ENCODE measurements around the gene CELA2A.
"Not testable (repeated sequence)": the region's sequence is repeated elsewhere in the genome, so short reads cannot be mapped to it uniquely, and the experiment has no call there.

Gene CELA2A

GRCh38 chr1:15491010-15491409 lies 34.5 kb downstream of the CELA2A start:
- not testable (repeated sequence) for H3K4me1 ChIP-seq (ENCODE audit: control insufficient read depth in 1 of 2, insufficient read depth in 2 of 2, low read length in 2 of 2); H3K27me3 ChIP-seq (ENCODE audit: control insufficient read depth in 1 of 2, insufficient read depth in 2 of 2, low read length in 2 of 2); H3K9me3 ChIP-seq (ENCODE audit: control insufficient read depth in 1 of 2, low read length in 2 of 2); H3K27ac ChIP-seq (ENCODE audit: low read depth, low read length); H3K4me3 ChIP-seq (ENCODE audit: low read depth in 1 of 2, low read length in 2 of 2); H3K9ac ChIP-seq (ENCODE audit: low read depth in 1 of 2, low read length in 2 of 2)
- peaks cover 0 to 28% of the 10 kb centered on the region in 2 donors for H3K36me3 ChIP-seq (ENCODE audit: control insufficient read depth in 1 of 2, insufficient read depth in 2 of 2, low read length in 2 of 2)

DNA sequence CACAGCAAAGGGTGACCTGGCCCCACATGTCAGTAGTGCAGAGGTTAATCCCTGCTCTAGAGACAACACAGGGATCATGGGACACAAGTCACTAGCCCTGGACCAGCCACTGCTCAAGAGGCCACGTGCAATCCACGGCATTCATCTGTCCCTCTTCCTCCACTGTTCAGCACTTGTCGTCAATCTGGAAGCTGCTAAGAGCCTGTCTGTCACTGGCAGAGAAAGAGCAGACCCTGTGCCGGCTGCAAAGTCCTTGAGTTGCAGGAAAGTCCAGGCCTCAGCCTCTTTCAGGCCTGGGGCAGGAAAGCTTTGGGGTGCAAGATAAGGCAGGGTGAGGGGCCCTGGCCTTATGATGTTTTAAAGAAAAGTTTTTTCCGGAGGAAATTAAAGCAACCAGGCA lies 36.1 kb downstream of the CELA2A start:
- H3K9me3 ChIP-seq (ENCODE audit: control insufficient read depth in 1 of 2, low read length in 2 of 2), result no peaks in the 10 kb centered on the region
- no peak overlapping the region for H3K9ac ChIP-seq (ENCODE audit: low read depth in 1 of 2, low read length in 2 of 2)
- peaks cover 0 to 28% of the 10 kb centered on the region in 2 donors for H3K36me3 ChIP-seq (ENCODE audit: control insufficient read depth in 1 of 2, insufficient read depth in 2 of 2, low read length in 2 of 2)
- H3K4me1 ChIP-seq (ENCODE audit: control insufficient read depth in 1 of 2, insufficient read depth in 2 of 2, low read length in 2 of 2), result no peaks in the 10 kb centered on the region
- no peak overlapping the region for H3K27ac ChIP-seq (ENCODE audit: low read depth, low read length)
- H3K4me3 ChIP-seq (ENCODE audit: low read depth in 1 of 2, low read length in 2 of 2), result no peak overlapping the region
- no peaks in the 10 kb centered on the region for H3K27me3 ChIP-seq (ENCODE audit: control insufficient read depth in 1 of 2, insufficient read depth in 2 of 2, low read length in 2 of 2)

- Histone ChIP-seq H3K27me3 (ENCODE audit: control insufficient read depth in 1 of 2, insufficient read depth in 2 of 2, low read length in 2 of 2) (no peaks in the 10 kb centered on the region), H3K9me3 (ENCODE audit: control insufficient read depth in 1 of 2, low read length in 2 of 2) (no peaks in the 10 kb centered on the region), H3K4me3 (ENCODE audit: low read depth in 1 of 2, low read length in 2 of 2) (no peak overlapping the region), H3K36me3 (ENCODE audit: control insufficient read depth in 1 of 2, insufficient read depth in 2 of 2, low read length in 2 of 2) (peaks cover 0 to 28% of the 10 kb centered on the region in 2 donors), H3K27ac (ENCODE audit: low read depth, low read length) (no peak overlapping the region), H3K9ac (ENCODE audit: low read depth in 1 of 2, low read length in 2 of 2) (no peak overlapping the region), H3K4me1 (ENCODE audit: control insufficient read depth in 1 of 2, insufficient read depth in 2 of 2, low read length in 2 of 2) (no peaks in the 10 kb centered on the region)
These were observed 37.4 kb downstream of the CELA2A start for GRCh38 chr1:15493869-15494390.

- peaks cover 6 to 20% of the 10 kb centered on the region in 2 donors for H3K36me3 ChIP-seq (ENCODE audit: control insufficient read depth in 1 of 2, insufficient read depth in 2 of 2, low read length in 2 of 2)
- no peak overlapping the region for H3K27ac ChIP-seq (ENCODE audit: low read depth, low read length)
- no peak overlapping the region for H3K9ac ChIP-seq (ENCODE audit: low read depth in 1 of 2, low read length in 2 of 2)
- H3K4me3 ChIP-seq (ENCODE audit: low read depth in 1 of 2, low read length in 2 of 2), result no peak overlapping the region
- H3K9me3 ChIP-seq (ENCODE audit: control insufficient read depth in 1 of 2, low read length in 2 of 2), result no peaks in the 10 kb centered on the region
- no peaks in the 10 kb centered on the region for H3K4me1 ChIP-seq (ENCODE audit: control insufficient read depth in 1 of 2, insufficient read depth in 2 of 2, low read length in 2 of 2)
- H3K27me3 ChIP-seq (ENCODE audit: control insufficient read depth in 1 of 2, insufficient read depth in 2 of 2, low read length in 2 of 2), result no peaks in the 10 kb centered on the region
These were observed 43.9 kb downstream of the CELA2A start for GRCh38 chr1:15500184-15501178.

- Histone ChIP-seq H3K36me3 (ENCODE audit: control insufficient read depth in 1 of 2, insufficient read depth in 2 of 2, low read length in 2 of 2) (peaks cover 6 to 20% of the 10 kb centered on the region in 2 donors), H3K9ac (ENCODE audit: low read depth in 1 of 2, low read length in 2 of 2) (no peak overlapping the region), H3K4me1 (ENCODE audit: control insufficient read depth in 1 of 2, insufficient read depth in 2 of 2, low read length in 2 of 2) (no peaks in the 10 kb centered on the region), H3K4me3 (ENCODE audit: low read depth in 1 of 2, low read length in 2 of 2) (no peak overlapping the region), H3K27ac (ENCODE audit: low read depth, low read length) (no peak overlapping the region), H3K9me3 (ENCODE audit: control insufficient read depth in 1 of 2, low read length in 2 of 2) (no peaks in the 10 kb centered on the region), H3K27me3 (ENCODE audit: control insufficient read depth in 1 of 2, insufficient read depth in 2 of 2, low read length in 2 of 2) (no peaks in the 10 kb centered on the region)
These were observed 44.9 kb downstream of the CELA2A start for GRCh38 chr1:15501208-15502032.

DNA sequence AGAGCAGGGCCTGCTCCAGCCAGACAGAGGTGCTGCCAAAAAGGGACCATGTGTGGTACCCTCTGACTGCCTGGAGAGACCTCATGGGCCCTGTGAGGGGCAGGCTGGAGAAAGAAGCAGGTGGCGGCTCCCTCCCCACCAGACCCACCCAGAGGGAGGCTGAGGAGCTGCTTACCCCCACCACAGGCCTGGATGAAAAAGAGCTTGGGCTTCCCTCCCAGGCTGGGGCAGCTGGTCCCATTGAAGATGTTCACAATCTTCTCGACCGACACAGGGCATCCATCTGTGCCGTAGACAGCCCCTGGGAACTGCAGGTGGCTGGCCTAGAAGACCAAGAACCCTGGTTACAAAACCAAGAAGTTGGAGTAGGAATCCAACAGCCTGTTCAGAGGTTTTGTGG lies 47.9 kb downstream of the CELA2A start:
- H3K9ac ChIP-seq (ENCODE audit: low read depth in 1 of 2, low read length in 2 of 2), result no peak overlapping the region
- H3K27me3 ChIP-seq (ENCODE audit: control insufficient read depth in 1 of 2, insufficient read depth in 2 of 2, low read length in 2 of 2), result no peaks in the 10 kb centered on the region
- H3K9me3 ChIP-seq (ENCODE audit: control insufficient read depth in 1 of 2, low read length in 2 of 2), result no peaks in the 10 kb centered on the region
- no peak overlapping the region for H3K4me3 ChIP-seq (ENCODE audit: low read depth in 1 of 2, low read length in 2 of 2)
- H3K36me3 ChIP-seq (ENCODE audit: control insufficient read depth in 1 of 2, insufficient read depth in 2 of 2, low read length in 2 of 2), result peaks cover 14 to 33% of the 10 kb centered on the region in 2 donors
- H3K27ac ChIP-seq (ENCODE audit: low read depth, low read length), result no peak overlapping the region
- H3K4me1 ChIP-seq (ENCODE audit: control insufficient read depth in 1 of 2, insufficient read depth in 2 of 2, low read length in 2 of 2), result no peaks in the 10 kb centered on the region

GRCh38 chr1:15506831-15507230 lies 50.3 kb downstream of the CELA2A start:
- Histone ChIP-seq H3K27ac (ENCODE audit: low read depth, low read length) (no peak overlapping the region), H3K4me1 (ENCODE audit: control insufficient read depth in 1 of 2, insufficient read depth in 2 of 2, low read length in 2 of 2) (no peaks in the 10 kb centered on the region), H3K4me3 (ENCODE audit: low read depth in 1 of 2, low read length in 2 of 2) (no peak overlapping the region), H3K9me3 (ENCODE audit: control insufficient read depth in 1 of 2, low read length in 2 of 2) (no peaks in the 10 kb centered on the region), H3K9ac (ENCODE audit: low read depth in 1 of 2, low read length in 2 of 2) (no peak overlapping the region), H3K36me3 (ENCODE audit: control insufficient read depth in 1 of 2, insufficient read depth in 2 of 2, low read length in 2 of 2) (peaks cover 14 to 36% of the 10 kb centered on the region in 2 donors), H3K27me3 (ENCODE audit: control insufficient read depth in 1 of 2, insufficient read depth in 2 of 2, low read length in 2 of 2) (no peaks in the 10 kb centered on the region)

DNA sequence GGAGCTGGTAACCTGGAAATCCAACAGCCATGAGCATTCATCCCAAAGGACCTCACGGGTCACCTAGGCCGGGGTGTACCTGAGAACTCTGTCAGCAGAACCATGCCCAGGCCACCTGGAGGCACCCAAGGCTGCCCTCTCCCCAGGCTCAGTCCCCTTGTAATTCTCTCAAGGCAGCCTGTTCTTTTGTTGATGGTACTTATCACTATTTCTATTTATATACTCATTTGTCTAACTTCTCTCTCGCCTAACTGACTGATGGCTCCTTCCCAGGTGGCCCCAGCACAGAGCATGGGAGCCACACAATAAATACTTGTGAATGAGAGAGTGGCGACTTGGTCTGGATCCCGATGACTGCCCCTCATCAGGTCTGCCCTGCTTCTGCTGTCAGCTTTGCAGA lies 50.7 kb downstream of the CELA2A start:
- H3K4me3 ChIP-seq (ENCODE audit: low read depth in 1 of 2, low read length in 2 of 2), result no peak overlapping the region
- H3K9ac ChIP-seq (ENCODE audit: low read depth in 1 of 2, low read length in 2 of 2), result no peak overlapping the region
- H3K27ac ChIP-seq (ENCODE audit: low read depth, low read length), result no peak overlapping the region
- peaks cover 14 to 39% of the 10 kb centered on the region in 2 donors for H3K36me3 ChIP-seq (ENCODE audit: control insufficient read depth in 1 of 2, insufficient read depth in 2 of 2, low read length in 2 of 2)
- H3K27me3 ChIP-seq (ENCODE audit: control insufficient read depth in 1 of 2, insufficient read depth in 2 of 2, low read length in 2 of 2), result no peaks in the 10 kb centered on the region
- no peaks in the 10 kb centered on the region for H3K9me3 ChIP-seq (ENCODE audit: control insufficient read depth in 1 of 2, low read length in 2 of 2)
- no peaks in the 10 kb centered on the region for H3K4me1 ChIP-seq (ENCODE audit: control insufficient read depth in 1 of 2, insufficient read depth in 2 of 2, low read length in 2 of 2)

- no peaks in the 10 kb centered on the region for H3K9me3 ChIP-seq (ENCODE audit: control insufficient read depth in 1 of 2, low read length in 2 of 2)
- peaks cover 8 to 34% of the 10 kb centered on the region in 2 donors for H3K36me3 ChIP-seq (ENCODE audit: control insufficient read depth in 1 of 2, insufficient read depth in 2 of 2, low read length in 2 of 2)
- no peaks in the 10 kb centered on the region for H3K27me3 ChIP-seq (ENCODE audit: control insufficient read depth in 1 of 2, insufficient read depth in 2 of 2, low read length in 2 of 2)
- no peak overlapping the region for H3K27ac ChIP-seq (ENCODE audit: low read depth, low read length)
- H3K4me1 ChIP-seq (ENCODE audit: control insufficient read depth in 1 of 2, insufficient read depth in 2 of 2, low read length in 2 of 2), result no peaks in the 10 kb centered on the region
- H3K4me3 ChIP-seq (ENCODE audit: low read depth in 1 of 2, low read length in 2 of 2), result no peak overlapping the region
- no peak overlapping the region for H3K9ac ChIP-seq (ENCODE audit: low read depth in 1 of 2, low read length in 2 of 2)
These were observed 52.4 kb downstream of the CELA2A start for GRCh38 chr1:15508700-15509487.
